Stomach (tissue), 9 donors: ENCODE results near the gene PDIA6. TPM values are rescaled to one million over a fixed set of nuclear protein-coding genes. Genes with fewer than 3 reads are reported as not detected.

Source experiments
- DNase-seq, 2 donors: peaks; one replicate each; pipeline versions ENCODE4 v3.0.0 to v3.0.0-alpha.2; 2013 to 2019
- H3K27ac ChIP-seq, 5 donors: fragments of 200-600 bp in 4 of 5; sonication (generic) in 4 of 5; one replicate each; pipeline ENCODE4 v1.5.1; 2013 to 2019; ENCODE audit warnings: mild to moderate bottlenecking in 1 of 5, moderate library complexity in 1 of 5
- H3K27me3 ChIP-seq, 3 donors: fragments of 200-600 bp; sonication (generic); one replicate each; pipeline ENCODE4 v1.5.1; 2017 to 2019; ENCODE audit warnings: mixed run types in 1 of 3
- H3K36me3 ChIP-seq, 4 donors: fragments of 200-600 bp; sonication (generic); 1 replicate in 3 of 4; 2 replicates in 1 of 4; pipeline ENCODE4 v1.5.1; 2016 to 2019
- H3K4me1 ChIP-seq, 4 donors: fragments of 200-600 bp; sonication (generic); one replicate each; pipeline ENCODE4 v1.5.1; 2016 to 2019
- H3K4me3 ChIP-seq, 4 donors: fragments of 200-600 bp; sonication (generic) in 3 of 4; one replicate each; pipeline ENCODE4 v1.5.1; 2016 to 2019; ENCODE audit warnings: mild to moderate bottlenecking in 1 of 4
- H3K9me3 ChIP-seq, 4 donors: fragments of 200-600 bp; sonication (generic); one replicate each; pipeline ENCODE4 v1.5.1; 2016 to 2019
- EP300 ChIP-seq: sonication (generic); formaldehyde crosslinking; IDR thresholded peaks from one replicate; pipeline ENCODE4 v1.6.1; 2017; ENCODE audit warnings: antibody characterized with exemption
- POLR2A ChIP-seq, 4 donors: fragments of 450-650 bp; IDR thresholded peaks; one replicate each; pipeline ENCODE4 v1.6.1; 2016; ENCODE audit warnings: antibody characterized with exemption in 4 of 4, control low read depth in 2 of 4, mild to moderate bottlenecking in 1 of 4, moderate library complexity in 1 of 4
- POLR2AphosphoS5 ChIP-seq, 3 donors: sonication (generic); formaldehyde crosslinking; IDR thresholded peaks; one replicate each; pipeline ENCODE4 v1.6.1; 2016; ENCODE audit warnings: antibody characterized with exemption in 3 of 3
- WGBS, 5 donors: extraction: QIAGEN DNeasy Blood & Tissue Kit in 3 of 5; methylation state at CpG; one replicate each; pipeline versions ENCODE4 v1.1.5 to v1.1.7; 2013 to 2018; 5-methylcytosine and 5-hydroxymethylcytosine counted together
- intact Hi-C: fragments of 100-400 bp; cut with DNase I; formaldehyde crosslinking; loops from one replicate; pipeline ENCODE4 v1.15.1; 2023; ENCODE audit warnings: low total_unique reads
- polyA plus RNA-seq, 3 donors: library from polyadenylated mRNA; stranded (reverse); fragments of 200-250 nt; gene quantifications; one replicate each; pipeline ENCODE4 v1.2.3, GENCODE V29; 2013
- total RNA-seq, 5 donors: library from RNA; depleted of rRNA; stranded (reverse); fragments of >200 nt; gene quantifications; one replicate each; pipeline versions ENCODE4 v1.1.0 to v1.2.3, GENCODE V29; 2014 to 2016
- TF ChIP-seq, protein P1 (sequence below), 7 experiments: fragments of 450-650 bp in 4 of 7; fragments of 200-600 bp in 3 of 7; sonication (generic) in 3 of 7; IDR thresholded peaks; one replicate each; pipeline ENCODE4 v1.5.1; 2016 to 2019; ENCODE audit warnings: antibody characterized with exemption in 7 of 7, control low read depth in 2 of 7, mild to moderate bottlenecking in 1 of 7
- donor health status: healthy with polysubstance abuse.
- donor health status: Bipolar disorder and iron deficiency.
- donor health status: healthy.

Gene PDIA6
- total and polyA plus RNA-seq, 8 donors, result 37.3 to 272 (median 85.4) TPM

DNA sequence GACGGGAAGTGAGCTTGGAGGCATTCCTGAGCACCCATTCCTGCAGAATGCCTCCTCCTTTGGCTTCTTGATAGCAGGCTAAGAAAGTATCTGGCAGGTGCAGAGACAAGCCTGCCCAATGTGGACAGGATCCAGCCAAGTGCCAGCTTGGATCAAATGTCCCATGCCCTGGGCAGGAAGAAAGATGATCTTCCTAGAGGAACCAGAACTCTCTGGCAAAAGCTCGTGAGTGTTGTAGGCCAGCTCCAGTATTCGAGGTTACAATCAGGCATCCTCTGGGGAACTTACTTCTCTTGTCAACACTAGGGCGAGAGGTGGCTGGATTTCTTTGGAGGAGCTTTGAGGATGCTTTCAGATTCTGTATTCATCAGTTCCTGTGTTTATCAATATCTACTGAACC is 29.9 kb upstream of the PDIA6 start:
- intact Hi-C loops, result no loop called here
- H3K27ac ChIP-seq, result no peak overlapping the region
- H3K9me3 ChIP-seq, result peaks cover 7 to 28% (median 22%) of the 10 kb centered on the region in 4 donors
- peaks cover 0 to 28% (median 0%) of the 10 kb centered on the region in 3 donors for H3K27me3 ChIP-seq
- peaks cover 0 to 23% (median 4%) of the 10 kb centered on the region in 4 donors for H3K4me1 ChIP-seq
- no peak overlapping the region for H3K4me3 ChIP-seq
- 72 to 93% (median 87%) methylated on average over 4 of the region's 4 CpGs for WGBS, 5 donors
- H3K36me3 ChIP-seq, result no peaks in the 10 kb centered on the region
- TF ChIP-seq, protein P1, sequence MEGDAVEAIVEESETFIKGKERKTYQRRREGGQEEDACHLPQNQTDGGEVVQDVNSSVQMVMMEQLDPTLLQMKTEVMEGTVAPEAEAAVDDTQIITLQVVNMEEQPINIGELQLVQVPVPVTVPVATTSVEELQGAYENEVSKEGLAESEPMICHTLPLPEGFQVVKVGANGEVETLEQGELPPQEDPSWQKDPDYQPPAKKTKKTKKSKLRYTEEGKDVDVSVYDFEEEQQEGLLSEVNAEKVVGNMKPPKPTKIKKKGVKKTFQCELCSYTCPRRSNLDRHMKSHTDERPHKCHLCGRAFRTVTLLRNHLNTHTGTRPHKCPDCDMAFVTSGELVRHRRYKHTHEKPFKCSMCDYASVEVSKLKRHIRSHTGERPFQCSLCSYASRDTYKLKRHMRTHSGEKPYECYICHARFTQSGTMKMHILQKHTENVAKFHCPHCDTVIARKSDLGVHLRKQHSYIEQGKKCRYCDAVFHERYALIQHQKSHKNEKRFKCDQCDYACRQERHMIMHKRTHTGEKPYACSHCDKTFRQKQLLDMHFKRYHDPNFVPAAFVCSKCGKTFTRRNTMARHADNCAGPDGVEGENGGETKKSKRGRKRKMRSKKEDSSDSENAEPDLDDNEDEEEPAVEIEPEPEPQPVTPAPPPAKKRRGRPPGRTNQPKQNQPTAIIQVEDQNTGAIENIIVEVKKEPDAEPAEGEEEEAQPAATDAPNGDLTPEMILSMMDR (IDR thresholded peaks at IDR 0.05), result no peak
- TF ChIP-seq POLR2AphosphoS5 (IDR thresholded peaks at IDR 0.05), result no peak
- no peak for TF ChIP-seq EP300
- DNase-seq, result no peak

DNA sequence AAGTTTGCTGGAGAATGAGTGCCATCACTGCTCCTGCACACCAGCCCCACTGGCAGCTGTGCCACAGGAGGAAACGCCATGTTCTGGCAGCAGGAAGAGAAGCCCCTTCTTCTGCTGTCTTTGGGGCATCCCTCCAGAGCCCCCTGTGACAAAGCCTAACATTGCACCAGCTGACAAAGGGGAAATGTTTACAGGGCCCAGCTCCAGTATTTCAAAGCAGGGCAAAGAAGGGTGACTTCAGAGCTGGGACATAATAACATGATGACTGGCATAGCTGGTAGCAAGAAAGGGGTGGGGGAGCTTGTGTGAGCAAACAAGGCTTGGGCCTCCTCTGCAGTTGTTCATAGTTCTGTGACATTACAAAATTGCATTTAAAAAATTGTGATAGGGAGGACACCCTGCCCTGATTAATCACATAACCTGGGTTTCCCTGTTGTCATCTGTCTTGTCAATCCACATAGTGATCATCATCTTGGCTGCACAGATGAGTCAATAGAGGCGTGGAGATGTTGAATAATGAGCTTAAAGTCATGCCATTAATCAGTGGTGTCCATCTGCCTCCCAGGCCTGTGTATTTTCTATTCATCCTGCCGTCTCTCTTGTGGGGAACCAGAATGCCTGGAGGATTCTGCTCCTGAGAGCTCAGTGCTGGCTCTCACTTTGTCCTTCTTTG is 29.1 kb upstream of the PDIA6 start:
- H3K27ac ChIP-seq, result no peak overlapping the region
- no peaks in the 10 kb centered on the region for H3K36me3 ChIP-seq
- WGBS, 5 donors, result 53 to 64% (median 61%) methylated on average over 3 of the region's 3 CpGs
- no peak for DNase-seq
- intact Hi-C loops, result no loop called here
- H3K27me3 ChIP-seq, result peaks cover 0 to 29% (median 0%) of the 10 kb centered on the region in 3 donors
- peaks cover 0 to 21% (median 4%) of the 10 kb centered on the region in 4 donors for H3K4me1 ChIP-seq
- TF ChIP-seq POLR2AphosphoS5 (IDR thresholded peaks at IDR 0.05) (no peak), EP300 (no peak), POLR2A (IDR thresholded peaks at IDR 0.05) (no peak)
- TF ChIP-seq, protein P1 (IDR thresholded peaks at IDR 0.05), result no peak
- H3K9me3 ChIP-seq, result peaks cover 7 to 28% (median 22%) of the 10 kb centered on the region in 4 donors
- H3K4me3 ChIP-seq, result no peak overlapping the region

DNA sequence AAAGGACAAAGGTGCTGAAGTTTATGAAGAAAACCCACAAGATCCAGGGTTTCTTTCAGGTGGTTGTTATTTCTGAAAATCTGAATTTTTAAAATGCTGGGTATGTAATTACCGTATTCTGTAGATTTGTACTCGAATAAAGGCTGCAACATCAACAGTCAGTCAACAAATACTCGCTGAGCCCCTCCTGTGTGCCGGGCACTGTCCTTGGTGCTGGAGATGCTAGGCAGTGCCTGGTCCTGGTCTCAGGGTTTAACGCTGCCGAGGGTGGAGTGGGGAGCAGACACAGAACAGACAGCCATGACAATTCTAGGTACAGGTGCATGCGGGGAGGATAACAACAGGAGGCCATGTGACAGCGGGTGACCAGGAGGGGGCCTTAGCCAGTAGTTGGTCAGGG is 27.2 kb upstream of the PDIA6 start:
- H3K27me3 ChIP-seq, result peaks cover 0 to 29% (median 0%) of the 10 kb centered on the region in 3 donors
- H3K9me3 ChIP-seq, result peaks cover 7 to 28% (median 22%) of the 10 kb centered on the region in 4 donors
- H3K4me1 ChIP-seq, result peaks cover 4 to 19% (median 6%) of the 10 kb centered on the region in 4 donors
- TF ChIP-seq POLR2AphosphoS5 (IDR thresholded peaks at IDR 0.05) (no peak), EP300 (no peak), POLR2A (IDR thresholded peaks at IDR 0.05) (no peak)
- TF ChIP-seq, protein P1 (IDR thresholded peaks at IDR 0.05), result no peak
- no peak overlapping the region for H3K4me3 ChIP-seq
- H3K27ac ChIP-seq, result no peak overlapping the region
- WGBS, 5 donors, result 27 to 40% (median 34%) methylated on average over 8 of the region's 8 CpGs
- intact Hi-C loops, result loop anchor here (5.0 kb wide), 1 partner anchor 282 kb away; no protein-coding TSS in a partner anchor
- H3K36me3 ChIP-seq, result no peaks in the 10 kb centered on the region
- peak in 1 of 2 donors; percentile 57 for DNase-seq

DNA sequence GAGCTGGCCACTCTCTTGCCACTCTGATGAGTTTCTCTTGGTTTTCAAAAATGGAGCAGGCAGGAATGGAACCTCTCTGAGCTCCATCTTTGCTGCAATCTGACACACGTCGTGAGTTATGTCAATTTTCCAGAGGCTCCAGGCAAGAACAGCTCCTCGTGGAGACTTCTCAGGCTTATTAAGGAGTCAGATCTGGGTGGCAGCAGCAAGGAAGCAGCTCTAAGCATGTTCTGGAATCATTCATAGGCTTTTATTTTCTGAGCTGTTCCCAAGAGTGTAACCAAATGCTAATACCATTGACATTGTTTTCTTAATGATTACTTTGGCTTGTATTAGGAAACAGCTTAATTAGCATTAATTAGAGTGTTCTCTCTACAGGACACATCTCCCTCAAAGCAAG is 26.1 kb upstream of the PDIA6 start:
- no peak overlapping the region for H3K4me3 ChIP-seq

More for the DNA sequence above, 26.1 kb upstream of the PDIA6 start:
- Histone ChIP-seq H3K36me3 (no peaks in the 10 kb centered on the region), H3K4me1 (peaks cover 4 to 16% (median 6%) of the 10 kb centered on the region in 4 donors), H3K9me3 (peaks cover 7 to 28% (median 22%) of the 10 kb centered on the region in 4 donors), H3K27ac (no peak overlapping the region), H3K27me3 (peaks cover 0 to 29% (median 0%) of the 10 kb centered on the region in 3 donors)
- 37 to 49% (median 39%) methylated on average over 3 of the region's 3 CpGs for WGBS, 5 donors
- intact Hi-C loops, result loop anchor here (5.0 kb wide), 1 partner anchor 284 kb away; no protein-coding TSS in a partner anchor
- no peak for TF ChIP-seq POLR2A (IDR thresholded peaks at IDR 0.05)
- no peak for TF ChIP-seq POLR2AphosphoS5 (IDR thresholded peaks at IDR 0.05)
- no peak for TF ChIP-seq EP300
- TF ChIP-seq, protein P1 (IDR thresholded peaks at IDR 0.05), result no peak
- DNase-seq, result no peak
